Natural killer cell (primary cell): ENCODE data around the gene CEP112. TPM values are rescaled to one million over a fixed set of nuclear protein-coding genes. Genes with fewer than 3 reads are reported as not detected.

ENCODE experiments used
- ATAC-seq, 3 donors: fragments of 150-1000 bp in 2 of 3; fragments of 200-7000 bp in 1 of 3; cut with Tn5 transposase; 1 replicate in 1 of 3; 2 replicates in 2 of 3; pipeline ENCODE4 v1.10.0; 2021; ENCODE audit warnings: mild to moderate bottlenecking in 2 of 3, moderate library complexity in 2 of 3
- DNase-seq, 2 donors: peaks; one replicate each; pipeline versions ENCODE4 v3.0.0 to v3.0.0-alpha.2; 2013 to 2021; ENCODE audit warnings: mixed read lengths in 1 of 2
- H3K27ac ChIP-seq: one replicate; pipeline ENCODE4 v1.5.1; 2013; ENCODE audit warnings: mild to moderate bottlenecking, low read length
- H3K27me3 ChIP-seq: one replicate; pipeline ENCODE4 v1.6.1; 2013; ENCODE audit warnings: low read length; ENCODE audit not compliant: control insufficient read depth, insufficient read depth
- H3K36me3 ChIP-seq: one replicate; pipeline ENCODE4 v1.6.1; 2013; ENCODE audit warnings: low read length; ENCODE audit not compliant: control insufficient read depth, insufficient read depth
- H3K4me1 ChIP-seq: one replicate; pipeline ENCODE4 v1.6.1; 2013; ENCODE audit warnings: low read length; ENCODE audit not compliant: control insufficient read depth, insufficient read depth
- H3K4me3 ChIP-seq: one replicate; pipeline ENCODE4 v1.5.1; 2013; ENCODE audit warnings: low read length
- H3K9me3 ChIP-seq: one replicate; pipeline ENCODE4 v1.6.1; 2013; ENCODE audit warnings: low read length; ENCODE audit not compliant: control insufficient read depth, insufficient read depth
- H3K27ac Mint-ChIP-seq, 2 donors: one replicate each; pipeline ENCODE4 v1.8.0; 2022; ENCODE audit warnings: mild to moderate bottlenecking in 2 of 2, mixed read lengths in 2 of 2, moderate library complexity in 1 of 2
- H3K27me3 Mint-ChIP-seq, 2 donors: one replicate each; pipeline ENCODE4 v1.8.0; 2022; ENCODE audit warnings: low read depth in 2 of 2, mixed read lengths in 2 of 2
- H3K36me3 Mint-ChIP-seq: one replicate; pipeline ENCODE4 v1.8.0; 2022; ENCODE audit warnings: mixed read lengths
- H3K4me1 Mint-ChIP-seq, 2 donors: one replicate each; pipeline ENCODE4 v1.8.0; 2022; ENCODE audit warnings: mixed read lengths in 2 of 2
- H3K4me3 Mint-ChIP-seq: one replicate; pipeline ENCODE4 v1.8.0; 2022; ENCODE audit warnings: mild to moderate bottlenecking, moderate library complexity, mixed read lengths
- H3K9me3 Mint-ChIP-seq, 2 donors: one replicate each; pipeline ENCODE4 v1.8.0; 2022; ENCODE audit warnings: mixed read lengths in 2 of 2
- WGBS: methylation state at CpG from one replicate; pipeline ENCODE4 v1.1.7; 2013; ENCODE audit warnings: missing lambda C conversion rate; ENCODE audit not compliant: insufficient coverage; 5-methylcytosine and 5-hydroxymethylcytosine counted together
- intact Hi-C: fragments of 100-400 bp; cut with micrococcal nuclease; formaldehyde crosslinking; loops from one replicate; pipeline ENCODE4 v1.14.2; 2022
- total RNA-seq, 4 donors: library from RNA; stranded (reverse); fragments of 120-200 nt in 1 of 4; gene quantifications; one replicate each; pipeline versions ENCODE4 v1.2.3 to v1.2.4, GENCODE V29; 2013 to 2022
- TF ChIP-seq, protein P1 (sequence below): fragments of 200-600 bp; IDR thresholded peaks from one replicate; pipeline ENCODE4 v1.8.0; 2022; ENCODE audit warnings: antibody characterized with exemption

CEP112 gene
- total RNA-seq, 3 donors from 2014 or later (not counting 1 experiment from before 2014, with no cell fraction given), result 0.60 to 1.1 (median 0.85) TPM

DNA sequence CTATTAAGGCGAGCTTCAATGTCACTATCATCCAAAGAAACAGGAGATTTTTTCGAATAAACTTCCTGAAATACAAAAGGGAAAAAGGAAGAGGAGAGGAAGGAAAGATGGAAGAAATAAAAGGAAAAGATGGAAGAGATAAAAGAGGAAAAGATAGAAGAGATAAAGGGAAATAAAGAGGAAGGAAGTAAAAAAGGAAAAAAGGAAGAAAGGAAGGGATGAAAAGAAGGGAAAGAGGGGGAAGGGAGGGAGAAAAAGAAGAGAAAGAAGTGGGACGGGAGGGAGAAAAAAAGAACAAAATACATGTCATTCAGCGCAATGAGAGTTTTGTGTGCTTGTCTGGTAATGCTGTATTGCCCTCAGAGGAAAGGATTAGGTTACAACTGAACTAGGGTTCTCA is 62.2 kb downstream of the CEP112 start:
- no peaks in the 10 kb centered on the region for H3K36me3 ChIP-seq
- ATAC-seq (no peak), DNase-seq (no peak)
- Mint-ChIP-seq H3K27ac (no peak overlapping the region), H3K9me3 (no peaks in the 10 kb centered on the region), H3K4me3 (no peak overlapping the region), H3K36me3 (no peaks in the 10 kb centered on the region), H3K27me3 (no peaks in the 10 kb centered on the region), H3K4me1 (no peaks in the 10 kb centered on the region)
- H3K4me3 ChIP-seq, result no peak overlapping the region
- no peak overlapping the region for H3K27ac ChIP-seq
- no peaks in the 10 kb centered on the region for H3K9me3 ChIP-seq
- H3K27me3 ChIP-seq, result no peaks in the 10 kb centered on the region
- intact Hi-C loops, result no loop called here
- TF ChIP-seq, protein P1, sequence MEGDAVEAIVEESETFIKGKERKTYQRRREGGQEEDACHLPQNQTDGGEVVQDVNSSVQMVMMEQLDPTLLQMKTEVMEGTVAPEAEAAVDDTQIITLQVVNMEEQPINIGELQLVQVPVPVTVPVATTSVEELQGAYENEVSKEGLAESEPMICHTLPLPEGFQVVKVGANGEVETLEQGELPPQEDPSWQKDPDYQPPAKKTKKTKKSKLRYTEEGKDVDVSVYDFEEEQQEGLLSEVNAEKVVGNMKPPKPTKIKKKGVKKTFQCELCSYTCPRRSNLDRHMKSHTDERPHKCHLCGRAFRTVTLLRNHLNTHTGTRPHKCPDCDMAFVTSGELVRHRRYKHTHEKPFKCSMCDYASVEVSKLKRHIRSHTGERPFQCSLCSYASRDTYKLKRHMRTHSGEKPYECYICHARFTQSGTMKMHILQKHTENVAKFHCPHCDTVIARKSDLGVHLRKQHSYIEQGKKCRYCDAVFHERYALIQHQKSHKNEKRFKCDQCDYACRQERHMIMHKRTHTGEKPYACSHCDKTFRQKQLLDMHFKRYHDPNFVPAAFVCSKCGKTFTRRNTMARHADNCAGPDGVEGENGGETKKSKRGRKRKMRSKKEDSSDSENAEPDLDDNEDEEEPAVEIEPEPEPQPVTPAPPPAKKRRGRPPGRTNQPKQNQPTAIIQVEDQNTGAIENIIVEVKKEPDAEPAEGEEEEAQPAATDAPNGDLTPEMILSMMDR, result no peak
- H3K4me1 ChIP-seq, result no peaks in the 10 kb centered on the region
- WGBS, result 100% methylated on average over 2 of the region's 4 CpGs

DNA sequence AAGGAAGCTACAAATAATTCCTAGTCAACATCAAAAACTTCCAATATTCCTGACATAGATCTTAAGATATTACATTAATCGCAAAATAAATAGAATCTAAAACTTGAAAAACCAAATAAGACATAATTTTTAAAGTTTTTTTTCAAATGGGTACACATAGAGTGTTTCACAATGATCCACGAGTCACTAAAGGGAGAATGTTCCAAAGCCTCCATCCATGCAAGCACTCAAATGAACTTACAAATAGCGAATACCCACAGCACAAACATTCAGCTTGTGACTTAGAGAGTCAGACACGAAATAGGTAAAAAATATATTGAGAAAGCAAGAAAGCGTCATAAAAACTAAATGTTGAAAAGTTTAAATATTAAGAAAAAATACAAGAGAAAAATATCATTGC is 65.7 kb downstream of the CEP112 start:
- DNase-seq, result no peak
- Histone ChIP-seq H3K4me3 (no peak overlapping the region), H3K4me1 (no peaks in the 10 kb centered on the region), H3K36me3 (no peaks in the 10 kb centered on the region), H3K27me3 (no peaks in the 10 kb centered on the region), H3K27ac (no peak overlapping the region), H3K9me3 (no peaks in the 10 kb centered on the region)
- Mint-ChIP-seq H3K36me3 (no peaks in the 10 kb centered on the region), H3K27me3 (peaks cover 0 to 2% of the 10 kb centered on the region in 2 donors), H3K9me3 (no peaks in the 10 kb centered on the region), H3K27ac (no peak overlapping the region), H3K4me1 (no peaks in the 10 kb centered on the region), H3K4me3 (no peak overlapping the region)
- WGBS, result 100% methylated on average over 2 of the region's 5 CpGs
- ATAC-seq, result no peak
- intact Hi-C loops, result no loop called here
- TF ChIP-seq, protein P1, result no peak

DNA sequence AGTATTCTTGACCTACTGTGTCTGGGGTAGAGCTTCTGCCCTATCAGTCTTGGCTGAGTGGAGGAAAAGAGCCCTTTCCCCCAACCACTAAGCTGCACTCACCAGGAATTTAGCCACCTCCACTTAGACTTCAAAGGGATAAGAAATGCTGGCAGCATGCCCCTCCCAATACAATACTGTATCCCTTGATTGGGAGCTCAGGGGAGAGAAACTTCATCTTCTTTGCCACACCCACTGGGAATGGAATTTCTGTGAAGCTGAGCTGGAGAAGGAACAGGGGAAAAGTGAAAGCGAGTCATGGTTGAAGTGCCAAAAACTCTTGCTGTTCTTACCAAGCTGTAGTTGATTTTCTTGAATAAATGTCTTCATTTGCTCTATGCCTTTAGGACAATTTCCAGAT is 68.8 kb downstream of the CEP112 start:
- TF ChIP-seq, protein P1, result no peak
- intact Hi-C loops, result no loop called here
- Histone ChIP-seq H3K27ac (no peak overlapping the region), H3K9me3 (no peaks in the 10 kb centered on the region), H3K36me3 (no peaks in the 10 kb centered on the region), H3K4me3 (no peak overlapping the region), H3K4me1 (no peaks in the 10 kb centered on the region), H3K27me3 (no peaks in the 10 kb centered on the region)
- Mint-ChIP-seq H3K36me3 (no peaks in the 10 kb centered on the region), H3K9me3 (no peaks in the 10 kb centered on the region), H3K27me3 (peaks cover 2 to 13% of the 10 kb centered on the region in 2 donors), H3K4me3 (no peak overlapping the region), H3K4me1 (no peaks in the 10 kb centered on the region), H3K27ac (no peak overlapping the region)
- ATAC-seq (no peak), DNase-seq (no peak)
- 100% methylated on average over 1 of the region's 1 CpG for WGBS

DNA sequence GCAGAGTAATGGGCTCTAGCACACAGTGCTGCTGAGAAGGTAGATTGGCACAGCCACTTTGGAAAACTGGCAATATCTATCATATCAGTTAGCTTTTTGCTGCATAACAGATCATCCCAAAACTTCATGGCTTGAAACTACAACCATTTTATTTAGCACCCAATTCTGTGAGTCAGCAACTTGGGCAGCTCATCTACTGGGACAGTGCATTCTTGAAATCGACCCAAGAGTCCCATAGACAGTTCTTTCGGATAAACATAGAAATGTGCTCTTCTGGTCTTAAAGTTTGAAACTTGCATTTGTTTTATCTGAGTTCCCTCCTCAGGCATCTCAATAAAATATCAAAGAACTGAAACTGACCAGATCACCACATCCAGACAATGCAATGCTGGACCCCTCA is 76.7 kb downstream of the CEP112 start:
- 81% methylated on average over 2 of the region's 2 CpGs for WGBS

More for the DNA sequence above, 76.7 kb downstream of the CEP112 start:
- Histone ChIP-seq H3K4me1 (no peaks in the 10 kb centered on the region), H3K4me3 (no peak overlapping the region), H3K36me3 (no peaks in the 10 kb centered on the region), H3K27ac (no peak overlapping the region), H3K27me3 (no peaks in the 10 kb centered on the region), H3K9me3 (no peaks in the 10 kb centered on the region)
- Mint-ChIP-seq H3K4me3 (no peak overlapping the region), H3K9me3 (peaks cover 0 to 2% of the 10 kb centered on the region in 2 donors), H3K36me3 (no peaks in the 10 kb centered on the region), H3K27me3 (peaks cover 2 to 27% of the 10 kb centered on the region in 2 donors), H3K27ac (no peak overlapping the region), H3K4me1 (no peaks in the 10 kb centered on the region)
- TF ChIP-seq, protein P1, result no peak
- intact Hi-C loops, result no loop called here
- no peak for DNase-seq
- ATAC-seq, result no peak
